CD4-positive, alpha-beta T cell treated with Interleukin-1 beta for 1 hour (primary cell): ENCODE results near the gene SH2B2.

Source experiments
- DNase-seq, 2 donors: peaks; one replicate each; pipeline ENCODE4 v3.0.0-alpha.2; 2020 to 2022

Gene SH2B2

GRCh38 chr7:102286237-102287110, at the start of gene SH2B2:
Gene SH2B2 (plus strand): TSS chr7:102286868. CDS start chr7:102300551, 13,683 bp downstream.
- peak; percentile 53 to 59 for DNase-seq

- no peak for DNase-seq
These were observed 47.4 kb upstream of the SH2B2 start for GRCh38 chr7:102239206-102239820.

- no peak for DNase-seq
These were observed 45.2 kb upstream of the SH2B2 start for GRCh38 chr7:102241431-102241830.

- no peak for DNase-seq
These were observed 42.1 kb upstream of the SH2B2 start for GRCh38 chr7:102244601-102245000.

GRCh38 chr7:102248081-102248455, 38.6 kb upstream of the SH2B2 start:
- DNase-seq, result no peak

- no peak for DNase-seq
These were observed 37.9 kb upstream of the SH2B2 start for GRCh38 chr7:102248456-102249395.

- no peak for DNase-seq
These were observed 34.9 kb upstream of the SH2B2 start for GRCh38 chr7:102251531-102252365.

GRCh38 chr7:102252366-102252982, 34.2 kb upstream of the SH2B2 start:
- no peak for DNase-seq

- no peak for DNase-seq
These were observed 33.3 kb upstream of the SH2B2 start for GRCh38 chr7:102253066-102253972.

GRCh38 chr7:102253973-102254370, 32.7 kb upstream of the SH2B2 start:
- DNase-seq, result no peak

GRCh38 chr7:102254521-102254920, 32.1 kb upstream of the SH2B2 start:
- no peak for DNase-seq

GRCh38 chr7:102255501-102255900, 31.2 kb upstream of the SH2B2 start:
- DNase-seq, result no peak

- no peak for DNase-seq
These were observed 30.8 kb upstream of the SH2B2 start for GRCh38 chr7:102255916-102256315.

GRCh38 chr7:102258073-102258748, 28.5 kb upstream of the SH2B2 start:
- DNase-seq, result no peak

- no peak for DNase-seq
These were observed 27.9 kb upstream of the SH2B2 start for GRCh38 chr7:102258749-102259107.

- DNase-seq, result no peak
These were observed 25.8 kb upstream of the SH2B2 start for GRCh38 chr7:102260856-102261255.

GRCh38 chr7:102261451-102261850, 25.2 kb upstream of the SH2B2 start:
- DNase-seq, result no peak

- DNase-seq, result no peak
These were observed 24.1 kb upstream of the SH2B2 start for GRCh38 chr7:102262546-102262945.

- DNase-seq, result no peak
These were observed 22.2 kb upstream of the SH2B2 start for GRCh38 chr7:102264367-102264891.

- DNase-seq, result no peak
These were observed 20.1 kb upstream of the SH2B2 start for GRCh38 chr7:102266541-102266940.
